ENCODE data around the gene TCAP.

DNA sequence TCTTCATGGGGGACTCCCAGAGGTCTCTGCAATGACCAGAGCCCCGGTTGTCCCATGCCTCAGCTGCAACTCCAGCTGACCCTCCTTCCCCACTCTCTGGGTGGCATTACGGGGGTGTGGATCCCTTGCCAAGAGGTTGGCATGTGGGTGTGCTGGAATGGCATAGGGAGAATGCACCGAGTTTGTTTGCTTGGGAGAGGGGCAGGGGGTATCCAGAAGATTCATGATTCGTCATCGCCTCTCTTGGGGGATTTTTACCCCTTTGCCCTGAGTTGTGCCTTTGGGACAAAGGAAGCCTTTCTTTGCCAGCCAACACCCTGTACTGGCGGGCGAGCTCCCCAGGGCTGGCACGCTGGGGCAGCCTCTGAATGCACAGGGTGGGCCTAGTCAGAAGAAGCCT is 41.2 kb downstream of the TCAP start:
- TF ChIP-seq, protein P1, sequence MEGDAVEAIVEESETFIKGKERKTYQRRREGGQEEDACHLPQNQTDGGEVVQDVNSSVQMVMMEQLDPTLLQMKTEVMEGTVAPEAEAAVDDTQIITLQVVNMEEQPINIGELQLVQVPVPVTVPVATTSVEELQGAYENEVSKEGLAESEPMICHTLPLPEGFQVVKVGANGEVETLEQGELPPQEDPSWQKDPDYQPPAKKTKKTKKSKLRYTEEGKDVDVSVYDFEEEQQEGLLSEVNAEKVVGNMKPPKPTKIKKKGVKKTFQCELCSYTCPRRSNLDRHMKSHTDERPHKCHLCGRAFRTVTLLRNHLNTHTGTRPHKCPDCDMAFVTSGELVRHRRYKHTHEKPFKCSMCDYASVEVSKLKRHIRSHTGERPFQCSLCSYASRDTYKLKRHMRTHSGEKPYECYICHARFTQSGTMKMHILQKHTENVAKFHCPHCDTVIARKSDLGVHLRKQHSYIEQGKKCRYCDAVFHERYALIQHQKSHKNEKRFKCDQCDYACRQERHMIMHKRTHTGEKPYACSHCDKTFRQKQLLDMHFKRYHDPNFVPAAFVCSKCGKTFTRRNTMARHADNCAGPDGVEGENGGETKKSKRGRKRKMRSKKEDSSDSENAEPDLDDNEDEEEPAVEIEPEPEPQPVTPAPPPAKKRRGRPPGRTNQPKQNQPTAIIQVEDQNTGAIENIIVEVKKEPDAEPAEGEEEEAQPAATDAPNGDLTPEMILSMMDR (conservative IDR thresholded peaks at IDR 0.05; ENCODE audit: low read length) = no peak
- no peak for TF ChIP-seq EZH2phosphoT487 (IDR thresholded peaks at IDR 0.05; ENCODE audit: borderline replicate concordance)

Measured in Loucy (cell line).